ENCODE results near the gene CCT3. TPM values are rescaled to one million over a fixed set of nuclear protein-coding genes. Genes with fewer than 3 reads are reported as not detected.

The CCT3 gene
- total RNA-seq, 1 donor from 2014 or later: 360 TPM

- Histone ChIP-seq H3K9ac (ENCODE audit: low read length) (no peak overlapping the region), H4K20me1 (ENCODE audit: insufficient read depth, low read length) (no peaks in the 10 kb centered on the region), H3K79me2 (ENCODE audit: insufficient read depth, low read length) (peaks cover 12% of the 10 kb centered on the region), H3K4me2 (ENCODE audit: low read length) (no peak overlapping the region), H3K4me3 (ENCODE audit: insufficient read depth, low read depth, low read length) (no peak overlapping the region), H3K27ac (ENCODE audit: low read depth, low read length) (no peak overlapping the region), H3K9me3 (ENCODE audit: insufficient read depth, low read depth, low read length) (no peaks in the 10 kb centered on the region), H3K27me3 (ENCODE audit: insufficient read depth, low read length) (no peaks in the 10 kb centered on the region), H2AFZ (ENCODE audit: low read depth, low read length) (no peak overlapping the region), H3K36me3 (ENCODE audit: insufficient read depth, low read length) (no peaks in the 10 kb centered on the region), H3K4me1 (ENCODE audit: insufficient read depth, low read length) (peaks cover 10% of the 10 kb centered on the region)
- FAIRE-seq (no peak), DNase-seq (ENCODE audit: low read depth) (no peak)
- Mint-ChIP-seq H3K27me3 (ENCODE audit: low read depth, unreplicated experiment) (no peaks in the 10 kb centered on the region), H3K27ac (ENCODE audit: unreplicated experiment) (no peak overlapping the region), H3K9me3 (ENCODE audit: unreplicated experiment) (no peaks in the 10 kb centered on the region), H3K36me3 (ENCODE audit: low read depth, unreplicated experiment) (peaks cover 7% of the 10 kb centered on the region), H3K4me1 (ENCODE audit: low read depth, unreplicated experiment) (no peaks in the 10 kb centered on the region), H3K4me3 (ENCODE audit: unreplicated experiment) (no peak overlapping the region)
- TF ChIP-seq EZH2 (IDR thresholded peaks at IDR 0.05; ENCODE audit: insufficient read depth, low read length) (no peak), CTCF (IDR thresholded peaks at IDR 0.05; ENCODE audit: insufficient read depth, low read depth, low read length) (no peak)
These were observed 44.2 kb downstream of the CCT3 start for GRCh38 chr1:156293895-156294294.

DNA sequence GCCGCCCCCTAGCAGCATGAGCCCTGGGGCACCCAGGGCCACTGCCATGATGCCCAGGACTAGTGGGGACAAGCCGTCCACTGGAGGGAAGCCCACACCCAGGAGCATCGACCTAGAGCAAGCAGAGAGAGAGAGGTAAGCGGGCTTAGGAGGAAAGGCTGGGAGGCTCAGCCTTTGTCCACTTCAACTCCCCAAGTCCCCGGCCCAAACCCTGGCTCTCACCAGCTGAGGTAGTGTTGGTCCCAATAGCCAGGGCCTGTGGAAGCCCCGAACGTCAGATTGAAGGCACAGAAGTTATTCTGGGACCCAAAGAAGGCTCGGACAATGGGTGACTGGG is 45.0 kb downstream of the CCT3 start:
- Mint-ChIP-seq H3K9me3 (ENCODE audit: unreplicated experiment) (no peaks in the 10 kb centered on the region), H3K4me1 (ENCODE audit: low read depth, unreplicated experiment) (no peaks in the 10 kb centered on the region), H3K4me3 (ENCODE audit: unreplicated experiment) (no peak overlapping the region), H3K27me3 (ENCODE audit: low read depth, unreplicated experiment) (no peaks in the 10 kb centered on the region), H3K27ac (ENCODE audit: unreplicated experiment) (no peak overlapping the region), H3K36me3 (ENCODE audit: low read depth, unreplicated experiment) (peaks cover 11% of the 10 kb centered on the region)
- Histone ChIP-seq H3K36me3 (ENCODE audit: insufficient read depth, low read length) (no peaks in the 10 kb centered on the region), H3K9ac (ENCODE audit: low read length) (no peak overlapping the region), H3K27me3 (ENCODE audit: insufficient read depth, low read length) (no peaks in the 10 kb centered on the region), H3K27ac (ENCODE audit: low read depth, low read length) (no peak overlapping the region), H4K20me1 (ENCODE audit: insufficient read depth, low read length) (no peaks in the 10 kb centered on the region), H3K4me1 (ENCODE audit: insufficient read depth, low read length) (peaks cover 10% of the 10 kb centered on the region), H2AFZ (ENCODE audit: low read depth, low read length) (no peak overlapping the region), H3K79me2 (ENCODE audit: insufficient read depth, low read length) (peaks cover 12% of the 10 kb centered on the region), H3K4me2 (ENCODE audit: low read length) (no peak overlapping the region), H3K4me3 (ENCODE audit: insufficient read depth, low read depth, low read length) (no peak overlapping the region), H3K9me3 (ENCODE audit: insufficient read depth, low read depth, low read length) (no peaks in the 10 kb centered on the region)
- no peak for DNase-seq (ENCODE audit: low read depth)
- no peak for TF ChIP-seq CTCF (IDR thresholded peaks at IDR 0.05; ENCODE audit: insufficient read depth, low read depth, low read length)
- TF ChIP-seq EZH2 (IDR thresholded peaks at IDR 0.05; ENCODE audit: insufficient read depth, low read length): no peak
- FAIRE-seq: no peak

GRCh38 chr1:156291226-156292061 is 46.6 kb downstream of the CCT3 start:
- Histone ChIP-seq H3K79me2 (ENCODE audit: insufficient read depth, low read length) (peaks cover 12% of the 10 kb centered on the region), H3K4me1 (ENCODE audit: insufficient read depth, low read length) (peaks cover 10% of the 10 kb centered on the region), H3K36me3 (ENCODE audit: insufficient read depth, low read length) (no peaks in the 10 kb centered on the region), H3K4me3 (ENCODE audit: insufficient read depth, low read depth, low read length) (peak overlapping the region; percentile 75), H3K27me3 (ENCODE audit: insufficient read depth, low read length) (no peaks in the 10 kb centered on the region), H3K9me3 (ENCODE audit: insufficient read depth, low read depth, low read length) (no peaks in the 10 kb centered on the region), H3K27ac (ENCODE audit: low read depth, low read length) (peak overlapping the region; percentile 58), H2AFZ (ENCODE audit: low read depth, low read length) (peak overlapping the region; percentile 95), H4K20me1 (ENCODE audit: insufficient read depth, low read length) (no peaks in the 10 kb centered on the region), H3K4me2 (ENCODE audit: low read length) (peak overlapping the region; percentile 87), H3K9ac (ENCODE audit: low read length) (peak overlapping the region; percentile 82)
- peaks cover 11% of the 10 kb centered on the region for H3K36me3 Mint-ChIP-seq (ENCODE audit: low read depth, unreplicated experiment)
- peak overlapping the region; percentile 87 for H3K4me3 Mint-ChIP-seq (ENCODE audit: unreplicated experiment)
- no peaks in the 10 kb centered on the region for H3K4me1 Mint-ChIP-seq (ENCODE audit: low read depth, unreplicated experiment)
- no peak for FAIRE-seq
- DNase-seq (ENCODE audit: low read depth): peak; percentile 67
- TF ChIP-seq CTCF (IDR thresholded peaks at IDR 0.05; ENCODE audit: insufficient read depth, low read depth, low read length) (no peak), EZH2 (IDR thresholded peaks at IDR 0.05; ENCODE audit: insufficient read depth, low read length) (no peak)
- H3K9me3 Mint-ChIP-seq (ENCODE audit: unreplicated experiment): no peaks in the 10 kb centered on the region
- H3K27ac Mint-ChIP-seq (ENCODE audit: unreplicated experiment): peak overlapping the region; percentile 75
- no peaks in the 10 kb centered on the region for H3K27me3 Mint-ChIP-seq (ENCODE audit: low read depth, unreplicated experiment)

Measured in astrocyte (in vitro differentiated cells and primary cell).